ENCODE results near the gene DNAH2. TPM values are rescaled to one million over a fixed set of nuclear protein-coding genes. Genes with fewer than 3 reads are reported as not detected.

Gene DNAH2
- total and polyA plus RNA-seq, 2 of the 13 experiments (the other 11 are each of a cell fraction or from before 2014, with no cell fraction given) = not detected

- TF ChIP-seq, protein P1, sequence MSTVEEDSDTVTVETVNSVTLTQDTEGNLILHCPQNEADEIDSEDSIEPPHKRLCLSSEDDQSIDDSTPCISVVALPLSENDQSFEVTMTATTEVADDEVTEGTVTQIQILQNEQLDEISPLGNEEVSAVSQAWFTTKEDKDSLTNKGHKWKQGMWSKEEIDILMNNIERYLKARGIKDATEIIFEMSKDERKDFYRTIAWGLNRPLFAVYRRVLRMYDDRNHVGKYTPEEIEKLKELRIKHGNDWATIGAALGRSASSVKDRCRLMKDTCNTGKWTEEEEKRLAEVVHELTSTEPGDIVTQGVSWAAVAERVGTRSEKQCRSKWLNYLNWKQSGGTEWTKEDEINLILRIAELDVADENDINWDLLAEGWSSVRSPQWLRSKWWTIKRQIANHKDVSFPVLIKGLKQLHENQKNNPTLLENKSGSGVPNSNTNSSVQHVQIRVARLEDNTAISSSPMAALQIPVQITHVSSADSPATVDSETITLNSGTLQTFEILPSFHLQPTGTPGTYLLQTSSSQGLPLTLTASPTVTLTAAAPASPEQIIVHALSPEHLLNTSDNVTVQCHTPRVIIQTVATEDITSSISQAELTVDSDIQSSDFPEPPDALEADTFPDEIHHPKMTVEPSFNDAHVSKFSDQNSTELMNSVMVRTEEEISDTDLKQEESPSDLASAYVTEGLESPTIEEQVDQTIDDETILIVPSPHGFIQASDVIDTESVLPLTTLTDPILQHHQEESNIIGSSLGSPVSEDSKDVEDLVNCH (CRISPR knock-in tag; IDR thresholded peaks at IDR 0.05) = no peak
- TF ChIP-seq MIER3 (CRISPR knock-in tag; IDR thresholded peaks at IDR 0.05; ENCODE audit: borderline replicate concordance) (no peak), ZNF546 (CRISPR knock-in tag; conservative IDR thresholded peaks at IDR 0.05) (no peak), ZNF792 (CRISPR knock-in tag; IDR thresholded peaks at IDR 0.05) (no peak), JUND (CRISPR knock-in tag; IDR thresholded peaks at IDR 0.05) (no peak), PAF1 (CRISPR knock-in tag; IDR thresholded peaks at IDR 0.05) (no peak), EZH2 (conservative IDR thresholded peaks at IDR 0.05; ENCODE audit: low read depth, low read length) (no peak), FUBP1 (CRISPR knock-in tag; IDR thresholded peaks at IDR 0.05; ENCODE audit: borderline replicate concordance) (peak; percentile 53; the same call in 1 of the 2 replicates), ZNF782 (CRISPR knock-in tag; IDR thresholded peaks at IDR 0.05; ENCODE audit: borderline replicate concordance) (no peak), ONECUT2 (CRISPR knock-in tag; IDR thresholded peaks at IDR 0.05) (no peak), TOE1 (CRISPR knock-in tag; IDR thresholded peaks at IDR 0.05) (no peak), ZNF724P (CRISPR knock-in tag; IDR thresholded peaks at IDR 0.05; ENCODE audit: borderline replicate concordance) (no peak), PLRG1 (conservative IDR thresholded peaks at IDR 0.05) (no peak), ZSCAN25 (CRISPR knock-in tag; IDR thresholded peaks at IDR 0.05) (peak; percentile 37; the same call in 1 of the 2 replicates), CSRNP1 (CRISPR knock-in tag; IDR thresholded peaks at IDR 0.05) (no peak), XRCC5 (optimal IDR thresholded peaks at IDR 0.05; ENCODE audit: low read length) (peak; percentile 38), SIX4 (CRISPR knock-in tag; IDR thresholded peaks at IDR 0.05) (no peak), IKZF4 (CRISPR knock-in tag; IDR thresholded peaks at IDR 0.05; ENCODE audit: borderline replicate concordance, low read depth, not compliant biosample characterization) (peak; percentile 76), ZNF256 (CRISPR knock-in tag; conservative IDR thresholded peaks at IDR 0.05) (no peak), ZNF138 (CRISPR knock-in tag; IDR thresholded peaks at IDR 0.05; ENCODE audit: low read depth) (no peak), TAF15 (IDR thresholded peaks at IDR 0.05; ENCODE audit: low read depth, low read length, poor library complexity, severe bottlenecking) (peak; percentile 67), SATB2 (CRISPR knock-in tag; IDR thresholded peaks at IDR 0.05) (no peak), PHF5A (CRISPR knock-in tag; IDR thresholded peaks at IDR 0.05; ENCODE audit: low read depth, unreplicated experiment) (no peak), CHD2 (IDR thresholded peaks at IDR 0.05; ENCODE audit: low read depth, low read length) (no peak)
- TF ChIP-seq, protein P2, sequence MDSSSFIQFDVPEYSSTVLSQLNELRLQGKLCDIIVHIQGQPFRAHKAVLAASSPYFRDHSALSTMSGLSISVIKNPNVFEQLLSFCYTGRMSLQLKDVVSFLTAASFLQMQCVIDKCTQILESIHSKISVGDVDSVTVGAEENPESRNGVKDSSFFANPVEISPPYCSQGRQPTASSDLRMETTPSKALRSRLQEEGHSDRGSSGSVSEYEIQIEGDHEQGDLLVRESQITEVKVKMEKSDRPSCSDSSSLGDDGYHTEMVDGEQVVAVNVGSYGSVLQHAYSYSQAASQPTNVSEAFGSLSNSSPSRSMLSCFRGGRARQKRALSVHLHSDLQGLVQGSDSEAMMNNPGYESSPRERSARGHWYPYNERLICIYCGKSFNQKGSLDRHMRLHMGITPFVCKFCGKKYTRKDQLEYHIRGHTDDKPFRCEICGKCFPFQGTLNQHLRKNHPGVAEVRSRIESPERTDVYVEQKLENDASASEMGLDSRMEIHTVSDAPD (CRISPR knock-in tag; IDR thresholded peaks at IDR 0.05) = no peak
Measured at GRCh38 chr17:7843536-7844291, 126.2 kb downstream of the DNAH2 start (continued).
